C4-2B (cell line): Measurements from ENCODE around the gene INHBB.

Experiments used
- CTCF ChIP-seq: fragments of 450-650 bp; conservative IDR thresholded peaks from 2 replicates; pipeline ENCODE4 v1.5.1; 2017; ENCODE audit warnings: mild to moderate bottlenecking
- ZFX ChIP-seq: fragments of 450-650 bp; IDR thresholded peaks from 2 replicates; pipeline ENCODE4 v1.6.1; 2017

- TF ChIP-seq CTCF (no peak), ZFX (0 out of 2 replicates have a peak, but pooled peaks have one; percentile 38)
These were observed 877 bp downstream of the INHBB start for GRCh38 chr2:120346667-120347358.
